Right atrium auricular region (tissue), 2 donors: ENCODE measurements around the gene FOXE1. TPM values are rescaled to one million over a fixed set of nuclear protein-coding genes. Genes with fewer than 3 reads are reported as not detected.

Source experiments
- DNase-seq: peaks from one replicate; pipeline ENCODE4 v3.0.0-alpha.2; 2019; ENCODE audit warnings: low spot score
- H3K27ac ChIP-seq, 2 donors: fragments of 200-600 bp; sonication (generic); 1 replicate in 1 of 2; 2 replicates in 1 of 2; pipeline ENCODE4 v1.5.1; 2016 to 2019
- H3K27me3 ChIP-seq, 2 donors: fragments of 200-600 bp; sonication (generic); one replicate each; pipeline versions ENCODE4 v1.5.1 to v1.6.0; 2017 to 2019
- H3K36me3 ChIP-seq: fragments of 200-600 bp; sonication (generic); one replicate; pipeline ENCODE4 v1.5.1; 2016
- H3K4me1 ChIP-seq, 2 donors: fragments of 200-600 bp; sonication (generic); one replicate each; pipeline versions ENCODE4 v1.5.1 to v1.6.0; 2017 to 2019
- H3K4me3 ChIP-seq, 2 donors: fragments of 200-600 bp; sonication (generic); 1 replicate in 1 of 2; 2 replicates in 1 of 2; pipeline ENCODE4 v1.5.1; 2017 to 2019; ENCODE audit warnings: mild to moderate bottlenecking in 1 of 2, moderate library complexity in 1 of 2
- H3K9me3 ChIP-seq, 2 donors: fragments of 200-600 bp; sonication (generic); one replicate each; pipeline ENCODE4 v1.5.1; 2019
- CTCF ChIP-seq, 2 donors: fragments of 200-600 bp; sonication (generic); IDR thresholded peaks; one replicate each; pipeline ENCODE4 v1.5.1; 2019; ENCODE audit warnings: antibody characterized with exemption in 2 of 2
- total RNA-seq, 2 donors: library from RNA; depleted of rRNA; stranded (reverse); fragments of >200 nt; gene quantifications; one replicate each; pipeline ENCODE4 v1.1.0, GENCODE V29; 2016

FOXE1 gene
- total RNA-seq, 2 donors from 2014 or later: not detected

- peaks cover 43 to 70% of the 10 kb centered on the region in 2 donors for H3K27me3 ChIP-seq
These were observed 499 bp upstream of the FOXE1 start for GRCh38 chr9:97852399-97853055.

DNA sequence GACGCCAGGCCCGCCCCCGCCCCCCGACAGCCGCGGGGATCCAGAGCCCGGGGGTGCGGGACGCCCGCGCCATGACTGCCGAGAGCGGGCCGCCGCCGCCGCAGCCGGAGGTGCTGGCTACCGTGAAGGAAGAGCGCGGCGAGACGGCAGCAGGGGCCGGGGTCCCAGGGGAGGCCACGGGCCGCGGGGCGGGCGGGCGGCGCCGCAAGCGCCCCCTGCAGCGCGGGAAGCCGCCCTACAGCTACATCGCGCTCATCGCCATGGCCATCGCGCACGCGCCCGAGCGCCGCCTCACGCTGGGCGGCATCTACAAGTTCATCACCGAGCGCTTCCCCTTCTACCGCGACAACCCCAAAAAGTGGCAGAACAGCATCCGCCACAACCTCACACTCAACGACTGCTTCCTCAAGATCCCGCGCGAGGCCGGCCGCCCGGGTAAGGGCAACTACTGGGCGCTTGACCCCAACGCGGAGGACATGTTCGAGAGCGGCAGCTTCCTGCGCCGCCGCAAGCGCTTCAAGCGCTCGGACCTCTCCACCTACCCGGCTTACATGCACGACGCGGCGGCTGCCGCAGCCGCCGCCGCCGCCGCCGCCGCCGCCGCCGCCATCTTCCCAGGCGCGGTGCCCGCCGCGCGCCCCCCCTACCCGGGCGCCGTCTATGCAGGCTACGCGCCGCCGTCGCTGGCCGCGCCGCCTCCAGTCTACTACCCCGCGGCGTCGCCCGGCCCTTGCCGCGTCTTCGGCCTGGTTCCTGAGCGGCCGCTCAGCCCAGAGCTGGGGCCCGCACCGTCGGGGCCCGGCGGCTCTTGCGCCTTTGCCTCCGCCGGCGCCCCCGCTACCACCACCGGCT lies 1.0 kb downstream of the FOXE1 start:
- DNase-seq: no peak
- no peak overlapping the region for H3K27ac ChIP-seq
- no peaks in the 10 kb centered on the region for H3K9me3 ChIP-seq
- H3K4me1 ChIP-seq: peaks cover 0 to 31% of the 10 kb centered on the region in 2 donors
- peak overlapping the region in 1 of 2 donors; percentile 44 for H3K4me3 ChIP-seq
- H3K36me3 ChIP-seq: no peaks in the 10 kb centered on the region
- TF ChIP-seq CTCF (IDR thresholded peaks at IDR 0.05): no peak
- peaks cover 39 to 70% of the 10 kb centered on the region in 2 donors for H3K27me3 ChIP-seq

More at GRCh38 chr9:97852399-97853055, 499 bp upstream of the FOXE1 start:
- no peak for TF ChIP-seq CTCF (IDR thresholded peaks at IDR 0.05)
- Histone ChIP-seq H3K27ac (no peak overlapping the region), H3K36me3 (no peaks in the 10 kb centered on the region), H3K4me3 (peak overlapping the region in 1 of 2 donors; percentile 44), H3K4me1 (peaks cover 0 to 42% of the 10 kb centered on the region in 2 donors), H3K9me3 (no peaks in the 10 kb centered on the region)
- no peak for DNase-seq

DNA sequence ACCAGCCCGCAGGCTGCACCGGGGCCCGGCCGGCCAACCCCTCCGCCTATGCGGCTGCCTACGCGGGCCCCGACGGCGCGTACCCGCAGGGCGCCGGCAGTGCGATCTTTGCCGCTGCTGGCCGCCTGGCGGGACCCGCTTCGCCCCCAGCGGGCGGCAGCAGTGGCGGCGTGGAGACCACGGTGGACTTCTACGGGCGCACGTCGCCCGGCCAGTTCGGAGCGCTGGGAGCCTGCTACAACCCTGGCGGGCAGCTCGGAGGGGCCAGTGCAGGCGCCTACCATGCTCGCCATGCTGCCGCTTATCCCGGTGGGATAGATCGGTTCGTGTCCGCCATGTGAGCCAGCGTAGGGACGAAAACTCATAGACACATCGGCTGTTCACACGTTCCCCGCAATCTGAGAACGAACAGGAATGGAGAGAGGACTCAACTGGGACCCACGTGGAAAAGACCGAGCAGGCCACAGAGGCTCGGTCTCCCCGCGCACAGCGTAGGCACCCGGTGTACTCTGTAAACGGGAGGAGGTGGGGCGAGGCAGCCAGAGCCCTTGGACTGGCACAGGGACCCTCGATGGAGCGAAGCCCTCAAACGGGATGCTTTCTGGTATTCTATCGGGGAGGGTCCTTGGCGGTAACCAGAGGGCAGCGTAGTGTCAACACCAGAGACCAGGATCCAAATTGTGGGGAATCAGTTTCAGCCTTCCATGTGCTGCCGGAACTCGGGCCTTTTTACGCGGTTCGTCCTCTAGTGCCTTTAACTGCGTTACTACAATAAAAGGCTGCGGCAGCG lies 1.9 kb downstream of the FOXE1 start:
- H3K27me3 ChIP-seq: peaks cover 46 to 66% of the 10 kb centered on the region in 2 donors

DNA sequence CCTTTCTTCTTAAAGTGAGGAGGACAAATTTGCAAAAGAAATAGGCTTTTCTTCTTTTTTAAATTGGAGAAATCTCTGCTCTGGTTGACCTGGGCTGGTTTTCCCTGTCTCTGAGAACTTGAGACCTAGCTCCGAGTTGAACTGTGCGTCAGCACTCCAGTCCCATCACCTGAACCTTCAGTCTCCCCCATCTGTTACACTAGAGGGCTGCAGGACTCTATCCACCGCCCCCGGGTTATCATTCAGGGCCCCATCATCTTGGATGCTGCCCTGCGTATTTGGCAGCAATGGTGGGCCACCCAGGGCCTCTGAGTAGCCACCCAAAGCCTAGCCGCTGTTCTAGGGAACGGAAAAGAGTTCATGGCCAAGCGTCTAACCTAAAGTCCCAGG lies 2.5 kb downstream of the FOXE1 start:
- no peak overlapping the region for H3K4me3 ChIP-seq
- H3K36me3 ChIP-seq: no peaks in the 10 kb centered on the region
- H3K9me3 ChIP-seq: no peaks in the 10 kb centered on the region
- DNase-seq: peak; percentile 42
- no peak overlapping the region for H3K27ac ChIP-seq
- peaks cover 0 to 31% of the 10 kb centered on the region in 2 donors for H3K4me1 ChIP-seq
- no peak for TF ChIP-seq CTCF (IDR thresholded peaks at IDR 0.05)
- H3K27me3 ChIP-seq: peaks cover 46 to 64% of the 10 kb centered on the region in 2 donors

More for the DNA sequence above, 1.9 kb downstream of the FOXE1 start:
- Histone ChIP-seq H3K27ac (no peak overlapping the region), H3K36me3 (no peaks in the 10 kb centered on the region), H3K9me3 (no peaks in the 10 kb centered on the region), H3K4me3 (no peak overlapping the region), H3K4me1 (peaks cover 0 to 31% of the 10 kb centered on the region in 2 donors)
- TF ChIP-seq CTCF (IDR thresholded peaks at IDR 0.05): no peak
- DNase-seq: peak; percentile 43

- H3K27me3 ChIP-seq: peaks cover 43 to 61% of the 10 kb centered on the region in 2 donors
- no peak for TF ChIP-seq CTCF (IDR thresholded peaks at IDR 0.05)
- no peak overlapping the region for H3K4me3 ChIP-seq
- H3K36me3 ChIP-seq: no peaks in the 10 kb centered on the region
- H3K27ac ChIP-seq: no peak overlapping the region
- peaks cover 0 to 31% of the 10 kb centered on the region in 2 donors for H3K4me1 ChIP-seq
- no peaks in the 10 kb centered on the region for H3K9me3 ChIP-seq
- DNase-seq: no peak
These were observed 2.9 kb downstream of the FOXE1 start for GRCh38 chr9:97855899-97856298.
